ENCODE results near the gene ADRA1B.

The ADRA1B gene

DNA sequence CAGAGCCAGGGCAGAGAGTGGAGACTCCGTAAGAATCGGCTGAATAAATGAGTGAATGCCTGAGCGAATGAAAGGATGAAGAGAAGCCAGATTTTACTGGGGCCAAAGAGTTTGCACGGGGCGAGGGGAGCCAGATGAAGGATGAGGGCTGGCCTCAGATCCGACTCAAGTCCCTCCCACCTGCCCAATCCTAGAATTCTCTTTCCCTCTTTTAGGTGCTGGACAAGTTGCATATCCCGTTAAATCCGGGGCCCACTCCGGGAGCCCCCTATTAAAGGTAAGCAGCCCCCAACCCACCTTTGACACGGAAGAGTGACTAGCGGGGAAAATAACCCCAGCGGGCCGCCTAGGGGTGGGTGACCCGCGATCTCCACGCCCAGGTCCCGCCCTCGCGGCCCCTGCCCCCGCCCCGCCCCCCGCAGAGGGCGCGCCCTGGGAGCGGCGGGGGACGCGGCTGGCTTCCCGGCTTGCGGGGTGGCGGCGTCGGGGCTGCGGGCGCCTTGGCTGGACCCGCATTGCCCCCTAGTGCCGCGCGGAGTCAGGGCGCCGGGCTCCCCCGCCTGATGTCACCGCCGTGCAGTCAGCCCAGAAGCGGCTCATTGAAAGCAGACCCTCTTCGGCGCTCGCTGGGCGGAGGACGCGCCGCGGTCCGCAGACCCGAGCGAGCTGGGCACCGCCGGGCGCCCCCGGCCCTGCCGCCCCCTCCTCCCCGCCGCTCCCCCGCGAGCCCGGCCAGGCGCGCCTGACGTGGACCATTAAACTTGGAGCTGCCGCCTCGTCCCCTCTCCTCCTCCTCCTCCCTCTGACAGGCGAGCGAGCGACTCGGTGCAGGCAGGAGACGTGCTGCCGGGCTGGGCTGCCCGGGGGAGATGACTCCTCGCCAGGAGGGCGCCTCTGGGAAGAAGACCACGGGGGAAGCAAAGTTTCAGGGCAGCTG is at the start of gene ADRA1B:
TSS of gene ADRA1B (plus strand) at position 579 of the 937 bp plus-strand sequence. CDS start 424 bp downstream, outside the sequence.
- TF ChIP-seq, protein P1, sequence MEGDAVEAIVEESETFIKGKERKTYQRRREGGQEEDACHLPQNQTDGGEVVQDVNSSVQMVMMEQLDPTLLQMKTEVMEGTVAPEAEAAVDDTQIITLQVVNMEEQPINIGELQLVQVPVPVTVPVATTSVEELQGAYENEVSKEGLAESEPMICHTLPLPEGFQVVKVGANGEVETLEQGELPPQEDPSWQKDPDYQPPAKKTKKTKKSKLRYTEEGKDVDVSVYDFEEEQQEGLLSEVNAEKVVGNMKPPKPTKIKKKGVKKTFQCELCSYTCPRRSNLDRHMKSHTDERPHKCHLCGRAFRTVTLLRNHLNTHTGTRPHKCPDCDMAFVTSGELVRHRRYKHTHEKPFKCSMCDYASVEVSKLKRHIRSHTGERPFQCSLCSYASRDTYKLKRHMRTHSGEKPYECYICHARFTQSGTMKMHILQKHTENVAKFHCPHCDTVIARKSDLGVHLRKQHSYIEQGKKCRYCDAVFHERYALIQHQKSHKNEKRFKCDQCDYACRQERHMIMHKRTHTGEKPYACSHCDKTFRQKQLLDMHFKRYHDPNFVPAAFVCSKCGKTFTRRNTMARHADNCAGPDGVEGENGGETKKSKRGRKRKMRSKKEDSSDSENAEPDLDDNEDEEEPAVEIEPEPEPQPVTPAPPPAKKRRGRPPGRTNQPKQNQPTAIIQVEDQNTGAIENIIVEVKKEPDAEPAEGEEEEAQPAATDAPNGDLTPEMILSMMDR (IDR thresholded peaks at IDR 0.05; ENCODE audit: control insufficient read depth, insufficient read depth, low read depth, low read length, missing control alignments) = peak; percentile 66
- no peak for DNase-seq (ENCODE audit: low read depth)
- peak within 1 kb of the TSS; percentile 41 for H3K4me3 ChIP-seq (ENCODE audit: control insufficient read depth, low read depth, low read length)

DNA sequence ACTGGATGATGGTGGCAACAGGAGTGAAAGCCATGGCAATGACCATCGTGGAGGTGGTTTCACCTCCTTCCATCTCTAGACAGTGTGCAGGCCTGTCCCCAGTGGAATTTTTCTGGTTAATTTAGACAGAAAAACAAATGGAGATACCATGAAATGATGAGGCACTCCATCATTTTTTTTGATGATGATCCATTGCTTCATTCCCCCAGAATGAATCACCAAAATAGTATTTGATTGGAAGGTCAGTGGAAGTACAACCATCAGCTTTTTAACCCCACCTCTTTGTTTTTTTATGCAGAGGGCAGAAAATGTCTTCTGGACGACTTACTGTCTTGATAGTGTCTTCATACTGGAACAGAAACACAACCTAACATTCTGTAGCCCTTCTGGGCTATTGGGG is 42.6 kb upstream of the ADRA1B start:
- no peak for DNase-seq (ENCODE audit: low read depth)
- no peak overlapping the region for H3K4me3 ChIP-seq (ENCODE audit: control insufficient read depth, low read depth, low read length)
- TF ChIP-seq, protein P1 (IDR thresholded peaks at IDR 0.05; ENCODE audit: control insufficient read depth, insufficient read depth, low read depth, low read length, missing control alignments) = no peak

DNA sequence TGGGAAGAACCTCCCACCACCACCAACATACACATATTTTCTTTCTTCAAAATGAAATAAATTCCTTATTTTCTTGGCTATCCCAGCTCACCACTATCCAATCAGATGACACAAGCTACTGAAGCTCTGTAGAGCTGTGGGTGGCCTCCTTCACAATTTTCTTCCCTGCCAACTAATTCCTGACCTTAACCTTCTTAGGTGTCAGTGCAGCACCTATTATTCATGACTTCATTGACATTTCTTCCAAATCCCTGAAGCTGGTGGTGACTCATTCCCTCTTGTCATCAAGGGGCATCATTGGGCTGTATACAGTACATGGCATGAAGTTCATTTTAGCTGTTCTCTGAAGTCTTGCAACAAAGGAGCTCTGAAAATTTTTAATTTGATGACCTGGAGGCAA is 42.0 kb upstream of the ADRA1B start:
- no peak for DNase-seq (ENCODE audit: low read depth)
- no peak overlapping the region for H3K4me3 ChIP-seq (ENCODE audit: control insufficient read depth, low read depth, low read length)
- TF ChIP-seq, protein P1 (IDR thresholded peaks at IDR 0.05; ENCODE audit: control insufficient read depth, insufficient read depth, low read depth, low read length, missing control alignments) = no peak

DNA sequence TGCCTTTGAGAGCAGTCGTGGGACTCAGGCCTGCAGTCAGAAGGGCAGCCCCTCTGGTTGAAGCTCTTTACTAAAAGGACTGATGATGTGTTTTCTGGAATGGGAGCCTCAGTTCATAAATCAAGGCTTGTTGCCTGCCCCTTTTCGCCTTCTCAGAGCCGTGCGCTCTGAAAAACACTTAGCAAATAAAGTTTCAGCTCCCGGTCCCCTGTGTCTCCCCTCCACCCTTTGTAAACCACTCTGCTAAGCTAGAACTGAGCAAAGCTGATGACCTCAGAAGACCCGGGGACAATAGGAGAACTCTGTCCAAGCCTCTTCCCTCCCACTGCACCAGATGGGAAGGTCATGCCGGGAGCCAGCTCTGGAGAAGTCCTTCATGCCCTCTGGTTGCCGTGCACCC is 39.3 kb upstream of the ADRA1B start:
- TF ChIP-seq, protein P1 (IDR thresholded peaks at IDR 0.05; ENCODE audit: control insufficient read depth, insufficient read depth, low read depth, low read length, missing control alignments) = no peak
- no peak overlapping the region for H3K4me3 ChIP-seq (ENCODE audit: control insufficient read depth, low read depth, low read length)
- DNase-seq (ENCODE audit: low read depth) = no peak

DNA sequence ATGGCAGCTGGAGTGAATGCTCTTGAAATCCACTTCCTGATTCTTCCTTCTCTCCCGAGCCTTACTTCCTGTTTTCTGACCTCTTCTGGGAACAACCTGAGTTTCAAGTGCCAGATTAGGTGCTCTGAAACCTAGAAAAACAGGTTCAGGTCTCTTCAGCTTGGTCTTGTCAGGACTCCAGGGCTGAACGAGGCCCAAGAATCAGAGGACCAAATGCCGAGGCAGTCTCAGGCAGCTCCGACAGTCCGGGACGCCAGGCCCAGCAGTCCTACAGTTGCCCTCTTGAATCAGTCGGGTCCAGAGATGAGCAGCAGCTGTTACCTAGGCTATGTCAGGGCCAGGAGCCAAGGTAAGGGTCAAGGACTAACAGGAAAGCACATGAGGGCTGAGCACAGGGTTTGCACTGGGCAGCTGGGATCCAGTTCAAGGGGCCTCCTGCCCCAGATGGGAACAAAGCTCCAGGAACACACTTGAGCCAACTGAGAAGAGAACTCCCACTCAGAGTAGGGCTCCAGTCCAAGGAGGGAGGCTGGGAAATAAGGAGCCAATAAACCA is 38.3 kb upstream of the ADRA1B start:
- no peak for DNase-seq (ENCODE audit: low read depth)
- H3K4me3 ChIP-seq (ENCODE audit: control insufficient read depth, low read depth, low read length) = no peak overlapping the region
- TF ChIP-seq, protein P1 (IDR thresholded peaks at IDR 0.05; ENCODE audit: control insufficient read depth, insufficient read depth, low read depth, low read length, missing control alignments) = no peak

DNA sequence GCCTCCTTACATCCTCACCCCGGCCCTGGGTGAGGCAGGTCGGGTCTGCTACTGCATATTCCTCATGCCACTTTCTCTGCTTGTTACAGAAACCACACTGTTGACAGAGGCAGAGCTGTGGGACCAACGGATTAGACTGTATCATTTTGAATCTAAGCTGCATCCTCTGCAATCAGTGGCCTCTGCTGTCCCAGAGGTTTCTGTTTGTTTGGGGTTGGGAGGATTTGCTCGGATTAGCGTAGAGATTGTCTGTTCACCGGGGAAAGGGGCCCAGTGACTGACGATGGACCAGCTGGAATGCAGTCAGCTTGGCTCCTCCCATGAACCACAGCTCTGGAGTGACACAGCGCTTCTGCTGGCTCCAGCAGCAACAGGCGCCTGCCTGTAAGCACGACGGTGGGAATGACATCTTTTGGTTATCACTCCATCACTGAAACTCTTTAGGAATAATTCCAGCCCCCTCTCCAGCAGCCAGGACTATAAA is 37.3 kb upstream of the ADRA1B start:
- peak; percentile 48 for DNase-seq (ENCODE audit: low read depth)
- TF ChIP-seq, protein P1 (IDR thresholded peaks at IDR 0.05; ENCODE audit: control insufficient read depth, insufficient read depth, low read depth, low read length, missing control alignments) = no peak
- no peak overlapping the region for H3K4me3 ChIP-seq (ENCODE audit: control insufficient read depth, low read depth, low read length)
